HL-60 (cell line): ENCODE measurements around the gene ZBTB25.

ENCODE experiments used
- CTCF ChIP-seq: IDR thresholded peaks from one replicate; pipeline ENCODE4 v1.5.1; 2011; ENCODE audit warnings: low read length, control low read depth, inconsistent platforms; ENCODE audit not compliant: insufficient read depth
- POLR2AphosphoS5 ChIP-seq: IDR thresholded peaks from 2 replicates; pipeline ENCODE4 v1.6.1; 2012; ENCODE audit warnings: low read depth

- TF ChIP-seq CTCF (no peak), POLR2AphosphoS5 (no peak)
These were observed 29.6 kb downstream of the ZBTB25 start for GRCh38 chr14:64474041-64474440.
